OCI-LY7 (cell line): Measurements from ENCODE around the gene WDR86. TPM values are rescaled to one million over a fixed set of nuclear protein-coding genes. Genes with fewer than 3 reads are reported as not detected.

Source experiments
- BruUV-seq: library from RNA; stranded (reverse); fragments of 400-500 nt; replicated peaks from 2 replicates; lab custom pipeline; 2021; lab: Mats Ljungman, UMichigan
- CTCF ChIA-PET: fragments of 300-600 bp; sonication (Branson Sonifier 250); formaldehyde crosslinking; loops from one replicate; lab custom pipeline; 2022; ENCODE audit warnings: antibody characterized with exemption; ENCODE audit not compliant: unreplicated experiment; lab: Charles Lee
- POLR2A ChIA-PET: fragments of 300-600 bp; sonication (Branson Sonifier 250); formaldehyde crosslinking; loops from one replicate; lab custom pipeline; 2022; ENCODE audit warnings: antibody characterized with exemption; lab: Charles Lee
- DNase-seq: peaks from one replicate; pipeline ENCODE4 v3.0.0-alpha.2; 2015; ENCODE audit warnings: low spot score
- H2AFZ ChIP-seq: fragments of 200-600 bp; sonication (generic), shearing (Covaris generic); 2 replicates; pipeline ENCODE4 v1.6.1; 2014; ENCODE audit warnings: mild to moderate bottlenecking, antibody characterized with exemption, low read length, moderate library complexity
- H3K27ac ChIP-seq: fragments of 200-600 bp; sonication (generic); 2 replicates; pipeline ENCODE4 v1.5.1; 2014; ENCODE audit warnings: mixed run types, low read depth, mild to moderate bottlenecking, moderate library complexity, low read length, inconsistent platforms; ENCODE audit not compliant: poor library complexity, severe bottlenecking
- H3K36me3 ChIP-seq: fragments of 200-600 bp; sonication (generic); 2 replicates; pipeline ENCODE4 v1.6.1; 2014; ENCODE audit warnings: mild to moderate bottlenecking, antibody characterized with exemption, low read length, moderate library complexity, mixed read lengths; ENCODE audit not compliant: insufficient read depth
- H3K4me1 ChIP-seq: fragments of 200-600 bp; sonication (generic); 2 replicates; pipeline ENCODE4 v1.5.1; 2014; ENCODE audit warnings: mild to moderate bottlenecking, low read length; ENCODE audit not compliant: insufficient read depth, poor library complexity, severe bottlenecking
- H3K4me2 ChIP-seq: fragments of 200-600 bp; sonication (generic); 2 replicates; pipeline ENCODE4 v1.6.1; 2014; ENCODE audit warnings: mild to moderate bottlenecking, low read length
- H3K4me3 ChIP-seq: fragments of 200-600 bp; sonication (generic); 2 replicates; pipeline ENCODE4 v1.5.1; 2014; ENCODE audit warnings: mild to moderate bottlenecking, low read depth, low read length; ENCODE audit not compliant: poor library complexity, severe bottlenecking
- H3K79me2 ChIP-seq: fragments of 200-600 bp; sonication (generic); 2 replicates; pipeline ENCODE4 v1.6.1; 2016; ENCODE audit warnings: low read depth, mild to moderate bottlenecking, low read length, moderate library complexity, mixed read lengths; ENCODE audit not compliant: insufficient read depth
- H3K9me2 ChIP-seq: fragments of 200-600 bp; sonication (generic); 2 replicates; pipeline ENCODE4 v1.6.1; 2016; ENCODE audit warnings: mild to moderate bottlenecking, low read length, mixed read lengths; ENCODE audit not compliant: insufficient read depth
- H3K9me3 ChIP-seq: fragments of 200-600 bp; sonication (generic); 2 replicates; pipeline ENCODE4 v1.6.1; 2014; ENCODE audit warnings: mild to moderate bottlenecking, mixed run types, low read length, mixed read lengths
- H4K20me1 ChIP-seq: fragments of 200-600 bp; sonication (generic); 2 replicates; pipeline ENCODE4 v1.6.1; 2014; ENCODE audit warnings: mild to moderate bottlenecking, antibody characterized with exemption, low read length, moderate library complexity, mixed read lengths; ENCODE audit not compliant: insufficient read depth
- CTCF ChIP-seq: fragments of 200-600 bp; sonication (generic); conservative IDR thresholded peaks from 2 replicates; pipeline ENCODE4 v1.5.1; 2014; ENCODE audit warnings: mild to moderate bottlenecking, antibody characterized with exemption, low read length, moderate library complexity, mixed read lengths
- EZH2phosphoT487 ChIP-seq: fragments of 200-600 bp; sonication (generic); IDR thresholded peaks from 2 replicates; pipeline ENCODE4 v1.6.1; 2018; ENCODE audit warnings: low read depth, borderline replicate concordance, mild to moderate bottlenecking, mixed run types, antibody characterized with exemption, low read length, moderate library complexity, mixed read lengths
- intact Hi-C: fragments of 100-400 bp; cut with micrococcal nuclease; formaldehyde crosslinking; loops from one replicate; pipeline ENCODE4 v1.10.0; 2022; ENCODE audit not compliant: unreplicated experiment
- total RNA-seq, 2 experiments: library from RNA; depleted of rRNA in 1 of 2; stranded (reverse); fragments of >200 nt in 1 of 2; shearing (Covaris generic) in 1 of 2; gene quantifications; 2 replicates each; pipeline ENCODE4 v1.2.3, GENCODE V29; 2014 to 2022

The WDR86 gene
- total RNA-seq, 2 experiments from 2014 or later, result 0.44 to 0.51 TPM

- H3K4me2 ChIP-seq, result peak overlapping the region; percentile 62
- no peak overlapping the region for H3K27ac ChIP-seq
- TF ChIP-seq CTCF (no peak), EZH2phosphoT487 (no peak)
- DNase-seq, result peak; percentile 37
- ChIA-PET POLR2A (interaction anchor here (0.5 kb wide), 1 partner anchor 1273 kb away, joined by 3 read pairs; no protein-coding TSS in a partner anchor), CTCF (interaction anchor here (0.6 kb wide), 1 partner anchor 15 kb away, joined by 3 read pairs; no protein-coding TSS in a partner anchor)
- H3K9me3 ChIP-seq, result no peaks in the 10 kb centered on the region
- H3K36me3 ChIP-seq, result no peaks in the 10 kb centered on the region
- no peaks in the 10 kb centered on the region for H3K79me2 ChIP-seq
- H3K9me2 ChIP-seq, result no peaks in the 10 kb centered on the region
- BruUV-seq, result no TSS peak
- H4K20me1 ChIP-seq, result no peaks in the 10 kb centered on the region
- peak overlapping the region; percentile 34 for H2AFZ ChIP-seq
- H3K4me3 ChIP-seq, result peak overlapping the region; percentile 46
- intact Hi-C loops, result no loop called here
- H3K4me1 ChIP-seq, result peaks cover 17% of the 10 kb centered on the region
Observed at GRCh38 chr7:151381098-151381347, 28.8 kb downstream of the WDR86 start.

GRCh38 chr7:151380199-151381097 lies 29.4 kb downstream of the WDR86 start:
- Histone ChIP-seq H3K9me3 (no peaks in the 10 kb centered on the region), H3K36me3 (no peaks in the 10 kb centered on the region), H3K9me2 (no peaks in the 10 kb centered on the region), H3K4me3 (peak overlapping the region; percentile 46), H2AFZ (peak overlapping the region; percentile 34), H3K79me2 (no peaks in the 10 kb centered on the region), H3K27ac (no peak overlapping the region), H3K4me2 (peak overlapping the region; percentile 62), H4K20me1 (no peaks in the 10 kb centered on the region), H3K4me1 (peaks cover 17% of the 10 kb centered on the region)
- no TSS peak for BruUV-seq
- CTCF ChIA-PET, result interaction anchor here (0.6 kb wide), 1 partner anchor 16 kb away, joined by 3 read pairs; no protein-coding TSS in a partner anchor
- intact Hi-C loops, result no loop called here
- no peak for DNase-seq
- POLR2A ChIA-PET, result interaction anchor here (0.5 to 0.6 kb wide), 2 partner anchors 10 to 1274 kb away, joined by 3 read pairs; no protein-coding TSS in a partner anchor
- TF ChIP-seq CTCF (no peak), EZH2phosphoT487 (no peak)
